ENCODE results near the gene DENND1B.
"Not testable (repeated sequence)": the region's sequence is repeated elsewhere in the genome, so short reads cannot be mapped to it uniquely, and the experiment has no call there.

DENND1B gene

GRCh38 chr1:197541411-197541810, 233.9 kb downstream of the DENND1B start:
- DNase-seq, result no peak

GRCh38 chr1:197526736-197527371, 248.4 kb downstream of the DENND1B start:
- DNase-seq, result no peak

GRCh38 chr1:197521118-197521739, 254.1 kb downstream of the DENND1B start:
- no peak for DNase-seq

- DNase-seq, result no peak
Observed at GRCh38 chr1:197519741-197520334, 255.4 kb downstream of the DENND1B start.

- no peak for DNase-seq
Observed at GRCh38 chr1:197515421-197515820, 259.9 kb downstream of the DENND1B start.

- no peak for DNase-seq
Observed at GRCh38 chr1:197510691-197511378, 264.4 kb downstream of the DENND1B start.

GRCh38 chr1:197496722-197497121, 278.6 kb downstream of the DENND1B start:
- DNase-seq, result no peak

GRCh38 chr1:197491505-197491904, 283.8 kb downstream of the DENND1B start:
- not testable (repeated sequence) for DNase-seq

- DNase-seq, result no peak
Observed at GRCh38 chr1:197486946-197487345, 288.3 kb downstream of the DENND1B start.

- DNase-seq, result no peak
Observed at GRCh38 chr1:197485790-197486189, 289.5 kb downstream of the DENND1B start.

- DNase-seq, result peak in 1 of 4 experiments; percentile 2
Observed at GRCh38 chr1:197481101-197481500, 294.2 kb downstream of the DENND1B start.

GRCh38 chr1:197480446-197480845, 294.8 kb downstream of the DENND1B start:
- DNase-seq, result no peak

GRCh38 chr1:197472141-197472540, 303.1 kb downstream of the DENND1B start:
- DNase-seq, result no peak

GRCh38 chr1:197471248-197471985, 303.9 kb downstream of the DENND1B start:
- DNase-seq, result no peak

- no peak for DNase-seq
Observed at GRCh38 chr1:197470330-197470729, 304.9 kb downstream of the DENND1B start.

GRCh38 chr1:197469620-197470210, 305.6 kb downstream of the DENND1B start:
- DNase-seq, result no peak

- DNase-seq, result no peak
Observed at GRCh38 chr1:197468543-197469175, 306.6 kb downstream of the DENND1B start.

GRCh38 chr1:197467881-197468280, 307.4 kb downstream of the DENND1B start:
- no peak for DNase-seq

GRCh38 chr1:197466813-197467212, 308.5 kb downstream of the DENND1B start:
- no peak for DNase-seq

GRCh38 chr1:197465528-197466327, 309.6 kb downstream of the DENND1B start:
- no peak for DNase-seq

GRCh38 chr1:197464044-197464443, 311.2 kb downstream of the DENND1B start:
- DNase-seq, result no peak
